SIG-M5 treated with dmso at 0.1 percent for 504 hours (cell line): ENCODE measurements around the gene SLC6A5.

Experiments used
- DNase-seq: peaks from one replicate; lab custom pipeline; 2025; ENCODE audit not compliant: unreplicated experiment; lab: John Stamatoyannopoulos, UW

Gene SLC6A5

GRCh38 chr11:20596205-20597153 is 2.9 kb upstream of the SLC6A5 start:
- no peak for DNase-seq

- DNase-seq = no peak
These were observed 2.2 kb upstream of the SLC6A5 start for GRCh38 chr11:20597154-20597679.

- no peak for DNase-seq
These were observed 1.5 kb upstream of the SLC6A5 start for GRCh38 chr11:20597680-20598484.

- no peak for DNase-seq
These were observed 916 bp upstream of the SLC6A5 start for GRCh38 chr11:20598492-20598891.

GRCh38 chr11:20600020-20600346 is 575 bp downstream of the SLC6A5 start:
- DNase-seq = no peak

GRCh38 chr11:20600551-20600950 is 1.1 kb downstream of the SLC6A5 start:
- no peak for DNase-seq

- no peak for DNase-seq
These were observed 2.0 kb downstream of the SLC6A5 start for GRCh38 chr11:20601221-20601914.

- DNase-seq = no peak
These were observed 4.9 kb downstream of the SLC6A5 start for GRCh38 chr11:20604295-20604803.

- DNase-seq = no peak
These were observed 5.6 kb downstream of the SLC6A5 start for GRCh38 chr11:20604864-20605601.

- no peak for DNase-seq
These were observed 6.2 kb downstream of the SLC6A5 start for GRCh38 chr11:20605602-20606091.

GRCh38 chr11:20608934-20609333 is 9.5 kb downstream of the SLC6A5 start:
- DNase-seq = no peak

GRCh38 chr11:20609727-20610707 is 10.6 kb downstream of the SLC6A5 start:
- DNase-seq = peak; percentile 52

- no peak for DNase-seq
These were observed 11.4 kb downstream of the SLC6A5 start for GRCh38 chr11:20610825-20611224.

- no peak for DNase-seq
These were observed 12.0 kb downstream of the SLC6A5 start for GRCh38 chr11:20611445-20611844.

- DNase-seq = peak; percentile 68
These were observed 12.5 kb downstream of the SLC6A5 start for GRCh38 chr11:20611892-20612291.

GRCh38 chr11:20612416-20612815 is 13.0 kb downstream of the SLC6A5 start:
- no peak for DNase-seq

- DNase-seq = no peak
These were observed 17.5 kb downstream of the SLC6A5 start for GRCh38 chr11:20616920-20617319.

GRCh38 chr11:20617346-20618005 is 18.1 kb downstream of the SLC6A5 start:
- DNase-seq = no peak
